Islet of Langerhans (tissue), 1 donor: ENCODE results near the gene WHRN.

Source experiments
- FAIRE-seq: peaks from one replicate; lab custom pipeline; 2011; peaks lifted over from hg19 to GRCh38; lab: Jason Lieb, UNC

The WHRN gene

DNA sequence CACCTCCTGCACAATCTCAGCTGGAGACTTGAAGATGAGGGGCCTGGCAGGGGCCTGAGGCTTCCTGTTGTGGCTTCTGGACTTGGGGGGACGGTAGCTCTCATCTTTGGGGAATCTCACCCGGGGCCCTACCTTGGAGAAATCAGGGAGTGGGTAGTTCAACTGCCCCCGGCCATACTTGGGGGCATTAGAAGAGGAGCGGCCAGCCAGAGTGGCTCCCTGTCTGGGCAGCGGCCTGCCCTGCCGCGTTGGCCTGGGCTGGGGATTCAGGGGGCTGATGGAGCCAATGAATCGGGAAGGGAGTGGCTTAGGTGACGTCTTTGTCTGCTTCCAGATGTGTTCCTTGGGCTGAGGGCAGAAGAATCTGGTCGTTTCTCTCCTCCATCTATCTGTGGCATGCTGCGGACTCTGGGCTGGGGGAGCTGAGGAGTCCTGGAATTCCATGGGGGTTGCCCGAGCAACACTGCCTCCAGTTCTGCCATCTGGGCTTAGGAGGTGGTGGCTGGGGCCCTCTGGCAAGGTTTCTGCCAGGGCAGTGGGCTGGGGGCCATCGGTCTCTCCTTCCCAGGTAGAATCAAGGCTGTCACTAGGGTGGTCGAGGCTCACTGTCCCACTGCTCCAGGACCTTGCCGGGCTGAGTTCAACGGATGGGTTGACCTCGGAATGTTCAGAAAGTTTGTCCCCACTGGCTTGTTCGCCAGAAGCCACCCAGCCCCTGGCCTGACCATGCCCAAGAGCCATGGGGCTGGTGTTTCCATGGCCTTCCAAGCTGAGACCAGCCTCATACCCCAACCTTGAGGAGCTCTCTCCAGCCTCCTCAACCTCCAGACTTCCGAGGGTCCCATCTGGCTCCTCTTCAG, 128.5 kb downstream of the WHRN start:
- FAIRE-seq = no peak

DNA sequence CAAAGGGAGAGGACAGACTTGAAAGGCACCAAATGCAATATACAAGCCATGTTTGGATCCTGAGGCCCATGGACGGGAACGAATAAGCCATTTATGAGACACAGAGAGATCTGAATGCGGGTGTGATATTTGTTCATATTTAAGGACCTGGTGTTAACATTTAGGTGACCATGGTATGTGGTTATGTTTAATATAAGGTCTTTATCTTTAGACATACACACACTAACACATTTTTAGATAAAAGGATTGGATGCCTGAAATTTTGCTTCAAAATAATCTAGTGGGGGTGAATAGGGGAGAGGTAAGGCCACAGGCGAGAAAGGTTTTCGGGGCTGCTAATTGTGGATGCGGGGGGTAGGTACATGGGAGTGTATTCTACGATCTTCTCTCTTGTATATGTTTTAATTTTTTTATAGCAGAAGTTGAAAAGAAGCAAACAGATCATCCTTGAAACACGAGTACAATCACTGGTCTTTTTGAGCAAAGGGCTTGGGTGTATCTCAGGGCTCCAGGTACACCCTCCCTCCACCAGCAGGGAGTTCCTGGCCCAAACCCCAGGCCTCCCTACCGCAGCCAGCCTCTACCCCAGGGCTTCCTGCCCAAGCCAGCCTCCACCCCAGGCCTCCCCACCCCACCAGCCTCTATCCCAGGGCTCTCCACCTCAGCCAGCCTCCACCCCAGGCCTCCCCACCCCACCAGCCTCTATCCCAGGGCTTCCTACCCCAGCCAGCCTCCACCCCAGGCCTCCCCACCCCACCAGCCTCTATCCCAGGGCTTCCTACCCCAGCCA, 129.7 kb downstream of the WHRN start:
- FAIRE-seq = no peak

DNA sequence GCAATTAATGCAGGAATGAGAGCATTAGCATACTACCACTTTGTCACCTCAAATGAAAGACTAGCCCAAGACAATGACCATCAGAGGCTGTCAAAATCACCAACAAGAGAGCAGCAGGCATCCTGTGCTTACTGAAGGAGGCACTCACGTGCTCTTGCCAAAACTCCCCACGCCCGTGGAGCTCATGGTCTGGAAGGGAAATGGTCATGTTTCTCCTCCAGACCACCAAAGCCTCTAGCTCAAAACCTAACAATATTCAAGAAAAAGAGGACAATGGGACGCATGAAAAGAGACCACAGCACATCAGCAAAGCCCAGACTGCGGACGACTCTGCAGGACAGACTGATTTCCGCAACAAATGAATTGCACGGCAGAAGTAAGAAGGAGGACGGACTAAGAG, 130.3 kb downstream of the WHRN start:
- no peak for FAIRE-seq

DNA sequence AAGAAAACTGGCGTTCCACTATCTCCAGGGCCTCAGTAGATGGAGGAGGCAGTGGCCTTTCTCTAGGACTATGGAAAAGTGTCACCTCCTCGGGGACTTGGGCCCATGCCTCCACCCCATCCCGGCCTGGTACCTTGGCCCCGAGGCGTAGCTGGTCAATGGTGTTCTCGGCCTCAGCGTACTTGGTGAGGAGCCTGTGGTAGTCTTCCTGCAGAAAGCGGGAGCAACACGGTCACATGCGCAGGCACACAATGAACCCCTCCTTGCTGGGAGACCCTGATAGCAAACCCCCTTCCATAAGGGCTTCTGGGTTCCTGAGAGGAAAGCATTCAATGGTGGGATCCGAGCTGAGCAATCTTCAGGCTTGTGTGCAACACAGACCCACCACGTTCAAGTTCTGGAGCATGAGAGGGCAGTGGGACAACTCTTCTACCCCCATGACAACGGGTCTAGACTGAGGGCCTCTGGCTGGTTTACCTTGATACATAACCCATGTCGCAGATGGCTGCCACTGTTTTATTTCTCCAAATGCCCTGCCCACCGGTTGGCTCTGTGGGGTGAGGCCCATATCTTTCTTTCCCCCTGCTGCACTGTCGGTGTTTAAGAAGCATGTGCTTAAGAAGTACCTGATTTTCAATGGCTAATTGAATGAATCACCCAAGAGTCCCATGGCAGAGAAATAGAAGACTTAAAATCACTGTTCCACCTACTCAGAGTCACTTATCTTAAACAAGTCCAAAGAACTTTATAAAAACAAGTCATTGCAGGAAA, 131.1 kb downstream of the WHRN start:
- FAIRE-seq = no peak

DNA sequence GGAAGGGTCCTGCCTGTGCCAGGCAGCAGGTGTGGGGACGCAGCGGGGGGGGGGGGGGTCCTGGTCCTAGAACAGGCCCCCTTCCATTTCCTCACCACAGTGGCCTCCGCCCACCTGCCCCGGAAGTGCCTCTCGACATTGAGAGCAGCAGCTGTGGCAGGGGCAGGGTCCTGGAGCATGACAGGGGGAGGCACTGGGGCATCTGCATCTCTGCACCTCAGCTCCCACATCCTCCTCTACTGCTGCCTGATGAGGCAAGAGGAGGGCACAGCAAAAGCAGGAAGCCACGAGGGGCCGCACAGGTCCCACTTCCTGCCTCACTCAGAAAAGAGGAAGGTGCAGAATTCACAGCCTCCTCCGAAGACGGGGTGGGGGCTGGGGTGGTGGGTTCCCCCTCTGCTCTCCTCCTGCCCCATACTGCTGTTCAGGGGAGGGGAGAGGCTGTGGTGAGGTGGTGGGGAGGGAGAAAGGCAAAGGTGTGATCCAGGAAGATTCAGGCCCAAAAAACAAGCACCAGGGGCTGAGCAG, 132.3 kb downstream of the WHRN start:
- no peak for FAIRE-seq

DNA sequence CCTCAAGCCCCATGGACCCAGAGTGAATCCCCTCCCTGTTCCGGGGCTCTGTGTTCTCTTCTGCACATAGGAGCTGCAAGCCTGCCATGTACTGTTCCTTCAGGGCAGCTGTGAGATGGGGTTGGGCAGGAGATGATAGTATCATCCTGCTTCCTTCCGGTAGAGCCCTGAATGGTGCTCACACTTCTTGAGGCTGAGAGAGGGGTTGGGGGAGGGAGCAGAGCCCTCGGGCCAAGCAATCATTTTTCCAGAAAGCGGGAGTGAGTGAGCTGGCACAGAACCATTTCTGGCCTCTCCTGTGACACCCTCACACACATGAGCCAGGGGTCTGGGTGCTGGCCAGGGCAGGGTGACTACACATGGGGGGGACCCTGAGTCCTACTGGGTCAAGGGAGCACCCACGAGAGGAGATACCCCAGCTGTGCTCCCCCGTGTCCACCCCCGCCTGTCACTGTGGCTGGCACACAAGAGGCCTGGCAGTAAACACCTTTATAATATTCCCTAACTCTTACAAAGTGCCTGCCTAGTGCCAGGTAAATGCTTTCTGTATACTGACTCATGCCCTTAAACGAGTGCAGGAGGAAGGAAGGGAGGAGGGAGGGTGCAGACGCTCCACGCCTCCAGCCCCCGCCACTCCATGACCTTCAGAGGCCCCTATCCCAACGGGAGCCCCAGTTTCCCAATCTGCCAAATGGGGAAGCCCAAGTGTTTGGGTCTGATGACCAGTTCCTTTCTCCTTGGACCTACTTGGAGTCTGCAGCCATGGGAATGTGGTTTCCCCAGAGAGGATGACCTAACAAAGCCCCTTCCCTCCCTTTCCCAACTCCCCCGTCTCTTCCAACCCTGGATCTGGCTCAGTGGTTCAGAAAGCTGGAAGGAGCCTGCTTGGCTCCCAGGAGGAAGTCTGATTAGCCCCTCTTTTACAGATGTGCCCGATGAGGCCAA, 133.0 kb downstream of the WHRN start:
- FAIRE-seq = no peak

DNA sequence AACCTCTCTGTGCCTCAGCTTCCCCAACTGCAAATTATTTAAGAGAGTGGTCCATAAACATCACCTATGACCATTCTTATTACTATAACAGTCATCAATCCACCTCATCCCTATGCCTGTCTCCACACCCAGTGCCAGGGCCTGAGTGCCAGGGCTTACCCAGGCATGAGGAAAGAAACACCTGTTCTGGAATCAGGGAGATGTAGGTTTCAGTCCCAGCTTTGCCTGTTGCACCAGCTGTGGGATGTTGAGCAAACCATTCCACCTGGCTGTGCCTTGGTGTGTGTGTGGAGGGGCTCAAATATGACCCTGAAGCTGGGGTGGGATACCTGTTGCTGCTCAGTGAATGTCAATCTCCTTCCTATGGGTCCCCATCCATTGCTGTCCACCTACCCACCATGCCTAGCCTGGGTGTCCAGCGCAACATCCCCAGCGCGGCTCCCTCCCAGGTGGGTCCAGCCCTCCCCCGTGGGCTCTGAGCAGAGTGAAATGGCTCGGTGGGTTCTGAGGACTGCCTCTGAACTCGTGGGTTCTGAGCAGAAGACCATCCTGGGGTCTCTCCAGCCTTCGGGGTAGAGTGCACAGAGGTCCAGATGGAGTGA, 133.8 kb downstream of the WHRN start:
- FAIRE-seq = no peak

DNA sequence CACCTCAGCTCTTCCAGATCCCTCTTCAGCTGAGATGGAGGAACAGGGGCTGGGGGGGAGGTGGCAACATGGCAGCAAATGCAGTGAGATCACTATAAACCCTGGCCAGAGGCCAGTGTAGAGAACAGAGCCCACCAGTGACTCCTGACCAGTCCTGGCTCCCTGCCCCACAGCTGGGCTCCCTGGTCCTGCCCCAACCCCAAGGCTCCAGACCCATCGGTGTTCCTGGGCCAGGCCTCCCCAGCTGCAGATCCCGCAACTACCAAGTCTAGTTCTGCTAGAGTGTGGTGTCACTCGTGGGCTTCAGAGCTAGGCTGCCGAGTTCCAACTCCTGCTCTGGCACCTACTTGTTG, 134.3 kb downstream of the WHRN start:
- no peak for FAIRE-seq

DNA sequence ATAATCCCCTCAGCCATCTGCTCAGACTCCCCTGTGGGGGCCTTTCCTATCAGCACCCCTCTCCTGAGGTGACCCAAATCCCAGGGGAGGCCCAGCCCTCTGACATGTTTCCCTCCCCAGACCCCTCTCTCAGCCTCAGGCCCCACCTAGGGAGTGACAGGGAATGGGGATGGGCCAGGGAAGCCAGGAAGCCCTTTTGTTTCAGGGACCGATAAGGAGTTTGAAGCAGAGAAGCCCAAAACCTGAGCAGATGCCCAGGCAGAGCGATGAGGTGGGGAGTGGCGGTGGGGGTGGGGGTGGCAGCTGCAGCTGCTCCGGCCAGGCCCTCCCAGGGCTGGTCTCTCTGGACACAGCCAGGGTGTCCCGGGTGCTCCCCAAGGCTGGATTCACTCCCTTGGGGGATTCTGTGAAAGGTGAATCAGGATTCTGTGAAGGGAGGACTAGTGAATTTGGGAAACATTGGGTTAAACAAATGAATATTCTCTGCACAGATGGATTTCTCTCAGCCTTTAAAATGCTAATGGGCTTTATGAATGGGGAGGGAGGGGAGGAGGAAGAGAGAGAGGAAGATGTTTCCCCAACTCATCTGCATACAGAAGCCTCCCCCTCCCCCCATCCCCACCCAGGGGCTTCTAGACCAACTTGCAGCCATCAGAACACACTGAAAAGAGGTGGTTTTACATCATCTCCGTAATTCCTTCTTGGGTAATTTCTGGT, 134.9 kb downstream of the WHRN start:
- FAIRE-seq = no peak

DNA sequence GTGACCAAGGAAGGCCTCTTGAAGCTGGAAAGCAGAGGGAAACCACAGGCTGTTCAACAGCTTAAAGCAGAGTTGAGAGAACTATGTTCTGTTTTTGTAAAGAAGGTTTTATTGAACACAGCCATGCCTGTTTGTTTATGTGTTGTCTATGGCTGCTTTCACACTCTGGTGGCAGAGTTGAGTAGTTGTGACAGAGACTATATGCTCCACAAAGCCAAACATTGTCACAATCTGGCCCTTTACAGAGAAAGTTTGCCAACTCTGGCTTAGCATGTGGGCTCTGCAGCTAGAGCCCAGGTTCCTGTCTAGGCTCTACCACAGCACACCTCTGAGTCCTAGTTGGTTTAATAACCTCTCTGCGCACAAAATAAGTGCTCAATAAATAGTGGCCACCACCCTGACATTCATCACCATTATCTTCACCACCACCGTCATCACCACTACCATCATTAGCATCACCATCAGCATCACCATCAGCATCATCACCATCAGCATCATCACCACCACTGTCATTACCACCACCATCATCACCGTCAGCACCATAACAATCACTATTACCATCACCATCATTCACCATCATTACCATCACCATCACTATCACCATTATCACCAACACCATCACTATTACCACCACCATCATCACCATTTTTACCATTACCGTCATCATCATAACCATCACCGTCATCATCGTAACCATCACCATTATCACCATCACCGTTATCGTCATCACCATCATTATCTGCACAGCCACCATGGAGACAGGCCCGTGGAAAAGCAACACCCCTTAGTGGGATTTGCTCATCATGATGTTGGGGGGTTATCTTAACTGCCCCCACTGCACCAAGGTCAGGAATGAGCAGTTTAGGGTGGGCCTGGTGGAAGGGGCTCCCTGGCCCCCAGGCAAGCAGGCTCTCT, 135.8 kb downstream of the WHRN start:
- no peak for FAIRE-seq

DNA sequence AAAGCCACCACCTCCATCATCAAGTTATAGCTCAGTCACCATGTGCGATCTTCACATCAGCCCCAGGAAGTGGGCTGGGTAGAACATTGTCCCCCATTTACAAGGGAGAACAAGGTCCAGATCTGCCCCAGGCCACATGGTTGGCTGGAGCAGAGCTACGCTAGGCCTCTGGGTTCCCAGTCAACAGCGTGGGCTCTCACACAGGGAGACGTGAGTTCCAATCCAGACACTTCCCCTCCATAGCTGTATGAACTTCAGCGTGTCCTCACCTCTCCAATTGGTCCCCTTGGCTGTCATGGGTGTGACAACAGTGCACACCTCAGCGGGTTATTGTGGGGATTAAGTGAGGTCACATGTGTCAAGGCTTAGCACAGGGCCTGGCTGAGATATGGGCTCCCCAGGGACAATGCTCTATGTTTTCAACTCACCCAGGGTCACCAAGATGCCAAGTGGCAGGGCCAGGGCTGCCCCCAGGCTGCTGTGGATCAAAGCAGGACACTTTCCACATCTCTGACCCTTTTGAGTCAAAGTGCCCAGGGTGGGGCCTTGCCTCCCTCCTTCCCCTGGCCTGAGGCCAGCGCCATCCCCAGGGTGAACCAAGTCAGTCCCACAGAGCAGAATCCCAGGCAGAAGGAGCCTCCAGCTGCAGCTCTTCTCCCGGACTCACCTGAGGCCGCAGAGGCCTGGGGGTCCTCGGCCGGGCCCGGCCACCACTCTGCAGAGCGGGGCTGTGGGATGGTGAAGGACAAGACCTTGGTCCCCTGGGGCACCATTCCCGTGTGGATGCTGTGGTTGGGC, 137.3 kb downstream of the WHRN start:
- FAIRE-seq = no peak

DNA sequence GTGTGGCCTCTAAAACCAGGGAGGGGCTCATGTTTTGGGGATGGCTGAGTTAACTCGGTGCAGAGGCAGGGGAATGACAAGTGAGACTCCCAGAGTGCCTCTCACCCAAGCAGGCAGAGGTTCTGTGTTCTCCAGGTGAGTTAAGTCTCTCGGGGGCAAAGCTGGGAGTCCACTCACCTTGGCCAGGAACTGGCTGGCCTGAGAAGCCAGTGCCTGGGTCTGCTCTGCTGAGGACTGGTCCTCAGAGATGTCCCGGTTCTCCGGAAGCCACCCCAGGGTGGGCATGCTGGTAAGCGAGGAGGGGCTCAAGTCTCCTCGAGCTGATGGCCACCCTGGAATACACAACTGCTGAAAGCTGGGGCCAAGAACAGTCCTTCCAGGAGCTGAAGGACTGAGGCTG, 137.9 kb downstream of the WHRN start:
- FAIRE-seq = no peak

DNA sequence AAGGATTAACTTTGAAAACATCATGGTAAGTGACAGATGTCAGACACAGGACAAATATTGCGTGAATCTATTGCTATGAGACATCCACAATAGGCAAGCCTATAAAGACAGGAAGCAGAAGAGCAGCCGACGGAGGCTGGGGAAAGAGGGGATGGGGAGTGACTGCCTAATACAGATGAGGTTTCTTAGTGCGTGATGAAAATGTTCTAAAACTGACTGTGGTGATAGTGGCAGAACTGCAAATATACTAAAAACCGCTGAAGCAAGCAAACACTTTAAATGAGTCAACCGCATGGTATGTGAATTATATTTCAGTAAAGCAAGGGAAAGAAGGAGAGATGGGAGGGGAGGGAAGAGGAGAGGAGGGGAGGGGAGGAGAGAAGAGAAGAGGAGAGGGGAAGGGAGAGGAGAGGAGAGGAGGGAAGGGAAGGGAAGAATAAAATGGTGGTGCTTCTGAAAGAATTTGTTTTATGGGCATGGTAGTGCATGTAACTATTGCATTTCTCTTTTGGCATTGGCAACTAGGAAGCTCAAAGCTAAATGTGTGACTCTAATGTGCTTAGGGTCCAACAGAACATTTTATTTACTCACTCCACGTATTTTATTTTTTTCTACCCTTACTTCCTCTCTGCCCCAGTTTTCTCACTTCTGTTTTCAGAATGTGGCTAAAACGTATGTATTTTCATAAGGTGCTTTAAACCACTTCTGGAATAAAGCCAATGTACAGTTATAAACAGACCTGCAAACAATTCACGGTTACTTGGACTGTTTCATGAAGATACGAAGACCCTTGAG, 138.7 kb downstream of the WHRN start:
- no peak for FAIRE-seq

DNA sequence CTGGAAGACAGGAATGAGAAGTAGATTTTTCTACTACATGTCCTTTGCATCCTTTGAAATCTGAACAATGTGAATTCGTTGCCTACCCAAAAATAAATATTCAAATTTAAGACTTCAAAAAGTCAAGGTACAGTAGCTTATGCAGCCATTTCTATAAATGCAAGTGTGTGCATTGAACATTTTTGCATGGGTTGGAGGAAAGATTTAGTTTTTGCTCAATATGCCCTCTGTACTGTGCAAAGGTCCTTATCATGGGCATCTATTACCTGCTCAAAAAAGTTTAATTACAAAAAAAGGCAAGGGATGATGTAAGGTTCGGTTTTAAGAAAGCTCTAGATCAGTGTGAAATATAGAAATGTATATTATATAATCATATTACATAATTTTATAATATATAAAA, 140.1 kb downstream of the WHRN start:
- no peak for FAIRE-seq

DNA sequence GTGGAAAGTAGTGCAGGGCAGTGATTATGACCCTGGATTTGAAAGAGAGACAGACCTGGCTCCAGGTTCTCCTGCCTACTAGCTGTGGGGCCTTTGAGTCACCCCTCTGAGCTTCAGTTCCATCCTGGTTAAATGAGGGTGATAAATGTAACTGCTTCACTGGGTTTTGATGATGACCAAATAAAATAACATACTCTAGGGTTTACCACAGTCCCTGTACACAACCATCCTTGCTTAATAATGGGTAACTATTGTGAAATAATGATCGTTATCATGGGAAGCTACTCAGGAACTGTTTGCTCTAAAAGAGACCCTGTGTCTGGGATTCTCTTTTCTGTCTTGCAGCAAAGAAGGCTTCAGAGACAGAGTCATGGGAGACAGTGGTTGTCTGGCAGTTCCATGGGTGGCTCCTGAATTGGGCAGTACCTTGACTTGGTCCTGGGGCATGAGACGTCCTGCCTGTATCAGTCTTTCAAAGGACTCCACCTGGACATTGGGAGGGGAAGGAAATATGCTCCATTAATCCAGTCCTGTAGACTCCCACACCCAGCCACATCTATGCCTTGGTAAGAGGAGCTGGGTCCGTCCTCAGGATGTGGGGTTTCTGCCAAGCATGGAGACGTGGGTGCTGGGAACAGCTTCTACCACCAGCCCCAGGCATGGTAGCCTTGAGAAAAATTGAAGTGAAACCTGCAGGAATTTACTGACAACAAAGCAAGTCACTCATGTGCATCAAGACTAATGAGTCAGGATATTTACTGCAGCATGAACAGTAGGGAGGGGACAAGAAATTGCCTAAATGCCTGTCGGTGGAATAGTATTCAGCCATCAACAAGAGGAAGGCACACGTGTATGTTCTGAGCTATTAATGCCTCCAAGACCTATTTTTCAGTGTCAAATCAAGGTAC, 140.9 kb downstream of the WHRN start:
- no peak for FAIRE-seq

DNA sequence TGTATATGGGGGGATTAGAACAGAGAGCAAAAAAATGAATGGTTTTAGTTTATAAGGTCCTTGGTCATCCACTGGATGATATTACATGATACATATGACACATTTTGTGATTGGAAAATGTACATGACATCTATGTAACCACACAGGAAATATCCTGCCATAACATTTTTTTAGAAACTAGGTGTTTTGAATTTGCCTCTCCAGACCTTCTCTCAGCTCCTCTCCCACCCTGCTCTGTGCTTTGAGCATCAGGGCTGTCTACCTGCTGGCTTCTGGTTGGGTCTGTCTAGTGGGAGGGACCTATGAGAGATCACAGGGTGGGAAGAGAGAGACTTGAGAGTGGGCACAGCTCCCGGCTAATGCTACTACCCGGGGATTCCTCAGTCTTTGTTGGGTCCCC, 141.8 kb downstream of the WHRN start:
- FAIRE-seq = no peak

DNA sequence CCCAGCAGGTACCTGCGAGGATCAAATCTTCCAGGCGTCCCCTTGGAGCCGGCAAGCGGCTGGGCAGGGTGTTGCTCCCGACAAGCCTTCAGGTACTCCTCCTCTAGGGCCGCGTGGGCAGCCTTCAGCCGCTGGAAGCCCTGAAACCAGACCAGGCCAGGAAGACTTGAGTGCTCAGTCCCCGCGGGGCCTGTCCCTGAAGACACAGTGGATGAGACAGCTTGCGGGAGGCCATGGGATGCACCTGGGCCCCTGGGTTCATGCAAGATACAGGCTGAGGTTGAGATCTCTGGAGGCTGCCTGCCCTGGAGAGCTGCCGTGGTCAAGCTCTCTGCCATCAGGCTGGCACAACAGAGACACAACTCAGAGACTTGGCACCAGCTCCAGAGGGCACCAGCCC, 142.9 kb downstream of the WHRN start:
- no peak for FAIRE-seq
